ENCODE data around the gene UBA1. TPM values are rescaled to one million over a fixed set of nuclear protein-coding genes. Genes with fewer than 3 reads are reported as not detected.

Gene UBA1
- polyA plus RNA-seq (2013, experiment 1 of 2) = 178 TPM
- 197 TPM for polyA plus RNA-seq (2013, experiment 2 of 2)

DNA sequence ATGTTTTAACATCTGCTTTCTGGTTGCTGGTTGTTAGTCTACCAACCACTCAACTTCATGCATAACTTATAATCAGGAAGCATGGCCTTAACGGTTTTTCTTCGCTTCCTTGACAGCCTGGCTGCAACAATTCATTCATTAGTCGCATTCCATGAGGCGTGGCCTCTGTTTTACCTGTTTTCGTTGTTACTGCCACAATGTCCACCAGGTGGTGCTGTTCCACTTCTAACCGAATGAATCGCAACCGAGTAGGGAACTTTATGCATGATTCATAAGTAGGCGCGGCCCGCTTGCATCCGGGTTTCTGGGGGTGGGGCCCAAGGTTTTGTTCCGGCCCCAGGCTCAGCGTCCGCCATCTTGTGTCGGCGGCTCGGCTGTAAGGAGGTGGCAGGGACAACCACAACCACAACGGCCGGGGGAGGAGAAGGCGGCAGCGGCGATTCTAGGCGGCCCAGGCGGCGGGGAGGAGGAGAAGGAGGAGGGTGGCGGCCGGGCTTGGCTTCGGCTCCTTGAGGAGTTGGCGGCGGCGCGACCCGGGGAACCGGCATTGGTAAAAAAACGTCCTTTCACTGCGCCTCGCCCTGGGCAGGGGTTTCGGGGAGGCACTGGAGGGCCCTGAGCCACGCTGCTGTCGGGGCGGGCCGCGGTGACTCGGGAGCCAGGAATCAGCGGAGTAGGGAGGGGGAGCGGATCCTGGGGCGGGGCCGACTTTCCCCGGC is at the start of gene UBA1:
Gene UBA1 (plus strand): TSS at position 355 of the 719 bp plus-strand sequence. CDS start 4,974 bp downstream, outside the sequence.
- WGBS = 2% methylated on average over 50 of the region's 50 CpGs
- H3K9ac ChIP-seq (ENCODE audit: low read depth, low read length) = peak within 1 kb of the TSS; percentile 97
- peak within 1 kb of the TSS; percentile 94 for H3K4me3 ChIP-seq (ENCODE audit: low read length)
- peaks cover 33% of the 10 kb centered on the region for H3K36me3 ChIP-seq (ENCODE audit: insufficient read depth, low read length)
- peaks cover 6% of the 10 kb centered on the region; the same call in 1 of the 2 replicates for H3K27me3 ChIP-seq (ENCODE audit: insufficient read depth, low read length)
- no peaks in the 10 kb centered on the region for H3K9me3 ChIP-seq (ENCODE audit: insufficient read depth, low read depth, low read length)
- peak within 1 kb of the TSS; percentile 90 for H3K27ac ChIP-seq (ENCODE audit: low read depth, low read length)
- peaks cover 21% of the 10 kb centered on the region; the same call in 1 of the 2 replicates for H3K4me1 ChIP-seq (ENCODE audit: insufficient read depth, low read length)

DNA sequence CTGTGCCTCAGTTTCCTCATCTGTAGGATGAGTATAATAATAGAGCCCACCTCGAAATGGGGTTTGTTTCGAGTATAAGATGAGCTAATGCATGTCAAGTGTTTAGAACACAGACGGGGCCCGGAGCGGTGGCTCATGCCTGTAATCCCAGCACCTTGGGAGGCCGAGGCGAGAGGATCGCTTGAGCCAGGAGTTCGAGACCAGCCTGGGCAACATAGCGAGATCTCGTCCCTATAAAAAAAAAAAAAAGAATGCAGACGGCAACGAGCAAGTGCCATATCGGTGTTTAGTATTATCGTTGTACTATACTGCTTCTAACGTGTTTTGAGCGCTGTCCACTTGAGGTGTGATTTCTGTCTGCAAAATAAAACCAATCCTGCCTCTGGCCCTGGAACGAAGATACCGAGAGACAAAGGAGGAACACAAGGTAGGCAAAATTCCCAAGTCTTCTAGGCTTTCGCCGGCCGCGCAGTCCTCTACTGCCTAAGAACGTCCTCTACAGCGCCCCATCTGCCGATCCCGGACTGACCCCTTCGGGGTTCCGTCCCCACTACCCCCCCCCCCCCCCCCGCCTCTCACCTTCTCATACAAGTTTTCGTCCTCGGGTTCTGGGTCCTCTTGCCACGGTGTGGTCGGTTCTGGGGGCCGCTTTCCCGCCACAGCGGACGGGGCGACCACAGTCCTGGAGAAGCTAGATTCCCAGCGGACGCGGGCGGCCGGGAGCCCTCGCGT is 49.6 kb upstream of the UBA1 start:
- H3K4me1 ChIP-seq (ENCODE audit: insufficient read depth, low read length) = 0 out of 2 replicates have a peak, but pooled peaks cover 5% of the 10 kb centered on the region
- H3K9ac ChIP-seq (ENCODE audit: low read depth, low read length) = peak overlapping the region; percentile 95
- no peaks in the 10 kb centered on the region for H3K27me3 ChIP-seq (ENCODE audit: insufficient read depth, low read length)
- no peaks in the 10 kb centered on the region for H3K9me3 ChIP-seq (ENCODE audit: insufficient read depth, low read depth, low read length)
- peak overlapping the region; percentile 97 for H3K27ac ChIP-seq (ENCODE audit: low read depth, low read length)
- peaks cover 24% of the 10 kb centered on the region for H3K36me3 ChIP-seq (ENCODE audit: insufficient read depth, low read length)
- WGBS = 8% methylated on average over 43 of the region's 46 CpGs
- H3K4me3 ChIP-seq (ENCODE audit: low read length) = peak overlapping the region; percentile 98

DNA sequence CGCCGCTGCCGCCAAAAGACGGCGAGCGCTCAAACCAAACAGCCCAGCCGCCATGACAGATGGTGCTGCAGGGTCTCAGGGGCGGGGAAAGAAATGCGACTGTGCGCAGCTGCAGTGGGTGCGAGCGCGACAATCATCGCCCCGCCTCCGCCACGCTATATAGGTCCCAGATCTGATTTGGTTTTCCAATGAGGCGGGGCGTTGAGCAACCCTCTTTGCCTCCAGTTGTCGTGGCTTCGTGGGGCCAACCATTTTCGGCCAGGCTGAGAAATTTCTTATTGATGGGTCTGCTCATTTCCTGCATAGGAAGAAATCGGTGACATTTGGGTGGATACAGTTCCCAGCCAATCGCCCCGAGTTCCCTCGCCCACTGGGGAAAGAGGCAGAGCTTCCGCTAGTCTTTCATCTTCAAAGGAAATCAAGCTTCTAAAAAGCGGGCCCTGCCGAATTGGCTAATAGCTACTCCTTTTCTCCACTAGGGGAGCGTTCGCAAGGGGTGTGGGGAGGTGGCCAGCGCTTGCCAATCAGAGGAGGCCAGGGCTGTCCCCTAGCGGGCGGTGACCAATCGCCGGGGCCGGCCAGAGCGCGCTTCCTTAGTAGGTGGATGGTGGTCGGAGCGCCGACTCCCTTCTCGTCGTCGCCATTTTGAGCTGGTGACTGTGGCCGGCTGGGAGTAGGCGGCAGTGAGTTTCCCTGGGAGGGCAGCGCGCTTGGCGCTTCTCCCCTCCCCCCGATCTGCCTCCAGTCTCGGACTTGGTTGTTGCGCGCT is 48.8 kb upstream of the UBA1 start, which contains the start of the genes NDUFB11 and RBM10:
Gene NDUFB11 (minus strand): TSS at position 77 of the 769 bp plus-strand sequence. CDS start 23 bp downstream, at position 54.
Gene RBM10 (plus strand): TSS at position 596 of the 769 bp plus-strand sequence. CDS start 2,261 bp downstream, outside the sequence.
- H3K27ac ChIP-seq (ENCODE audit: low read depth, low read length) = peak within 1 kb of the TSS; percentile 97
- no peaks in the 10 kb centered on the region for H3K27me3 ChIP-seq (ENCODE audit: insufficient read depth, low read length)
- peak within 1 kb of the TSS; percentile 98 for H3K4me3 ChIP-seq (ENCODE audit: low read length)
- peaks cover 25% of the 10 kb centered on the region for H3K36me3 ChIP-seq (ENCODE audit: insufficient read depth, low read length)
- no peaks in the 10 kb centered on the region for H3K9me3 ChIP-seq (ENCODE audit: insufficient read depth, low read depth, low read length)
- peak within 1 kb of the TSS; percentile 95 for H3K9ac ChIP-seq (ENCODE audit: low read depth, low read length)
- 1% methylated on average over 50 of the region's 54 CpGs for WGBS
- 0 out of 2 replicates have a peak, but pooled peaks cover 5% of the 10 kb centered on the region for H3K4me1 ChIP-seq (ENCODE audit: insufficient read depth, low read length)

DNA sequence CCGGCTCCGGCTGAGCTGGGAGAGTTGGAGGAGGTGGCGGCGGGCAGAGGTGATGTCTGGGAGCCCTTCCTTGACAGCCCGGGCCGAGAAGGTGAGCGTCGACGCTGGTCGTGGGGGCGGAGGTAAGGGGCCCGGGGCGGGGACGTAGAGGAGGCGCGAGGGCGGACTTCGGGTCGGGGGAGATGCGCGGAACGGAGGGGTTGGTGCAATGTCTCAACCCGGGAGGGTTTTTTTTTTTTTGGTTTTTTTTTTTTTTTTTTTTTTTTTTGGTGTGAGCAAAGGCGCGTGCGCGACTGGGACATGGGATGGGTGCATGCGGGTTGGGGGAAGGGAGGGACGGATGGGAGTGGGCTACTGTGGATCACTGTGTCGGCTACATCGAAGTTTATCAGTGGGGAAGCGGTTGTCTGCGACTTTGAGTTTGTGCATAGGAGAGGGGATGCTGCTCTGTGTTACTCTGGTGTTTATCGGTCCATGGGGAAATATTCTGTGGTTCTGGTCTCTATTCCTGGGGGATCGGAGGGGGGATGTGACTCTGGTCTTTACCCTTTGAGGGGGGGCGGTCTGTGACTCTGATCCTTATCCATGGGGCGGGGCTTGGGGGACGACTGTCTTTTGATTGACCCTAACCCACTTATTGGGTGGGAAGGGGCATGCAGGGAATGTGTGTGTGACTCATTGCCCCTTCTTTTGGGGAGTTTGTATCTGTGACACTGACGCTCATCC is 48.1 kb upstream of the UBA1 start:
- no peaks in the 10 kb centered on the region for H3K27me3 ChIP-seq (ENCODE audit: insufficient read depth, low read length)
- H3K27ac ChIP-seq (ENCODE audit: low read depth, low read length) = peak overlapping the region; percentile 97
- peak overlapping the region; percentile 95 for H3K9ac ChIP-seq (ENCODE audit: low read depth, low read length)
- 0 out of 2 replicates have a peak, but pooled peaks cover 5% of the 10 kb centered on the region for H3K4me1 ChIP-seq (ENCODE audit: insufficient read depth, low read length)
- 1% methylated on average over 39 of the region's 39 CpGs for WGBS
- H3K9me3 ChIP-seq (ENCODE audit: insufficient read depth, low read depth, low read length) = no peaks in the 10 kb centered on the region
- H3K36me3 ChIP-seq (ENCODE audit: insufficient read depth, low read length) = peaks cover 25% of the 10 kb centered on the region
- peak overlapping the region; percentile 98 for H3K4me3 ChIP-seq (ENCODE audit: low read length)

DNA sequence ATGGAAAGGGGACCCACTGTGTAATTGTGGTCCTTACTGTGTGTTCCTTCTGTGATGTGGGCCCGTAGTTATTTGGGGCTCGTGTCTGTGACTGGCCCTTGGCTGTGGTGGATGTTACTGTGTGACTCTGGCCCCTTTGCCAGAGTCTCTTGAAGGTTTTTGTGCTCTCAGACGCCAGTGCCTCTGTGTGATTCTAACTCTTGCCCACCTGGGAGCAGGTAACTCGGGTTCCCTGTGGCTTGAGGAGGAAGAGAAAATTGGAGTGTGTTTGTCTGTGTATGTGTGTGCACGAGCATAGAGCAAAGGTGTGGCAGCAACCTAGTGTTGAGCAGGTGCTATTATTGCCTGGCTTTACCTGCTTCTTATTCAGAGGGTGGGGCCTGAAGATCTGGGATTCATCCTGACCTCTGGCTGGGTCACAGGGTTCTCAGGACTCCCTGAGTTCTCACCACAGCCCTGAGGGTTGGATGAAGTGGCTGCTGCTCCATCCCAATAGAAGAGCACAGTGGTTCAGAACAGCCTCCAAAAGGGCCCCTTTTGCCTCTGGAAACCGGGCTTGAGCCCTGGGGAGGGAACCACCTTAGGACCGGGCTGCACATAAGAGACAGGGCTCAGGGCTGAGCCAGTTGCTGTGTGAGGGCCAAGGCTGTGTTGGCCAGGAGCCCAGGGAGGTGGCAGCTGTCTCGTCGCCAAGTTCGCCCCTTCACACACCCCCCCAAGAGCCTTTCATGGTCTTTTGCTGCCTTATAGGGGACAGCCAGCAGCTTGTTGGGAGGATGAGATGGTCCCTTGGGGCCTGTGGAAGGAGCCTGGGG is 47.3 kb upstream of the UBA1 start:
- Histone ChIP-seq H3K27ac (ENCODE audit: low read depth, low read length) (no peak overlapping the region), H3K4me3 (ENCODE audit: low read length) (peak overlapping the region; percentile 98), H3K36me3 (ENCODE audit: insufficient read depth, low read length) (peaks cover 29% of the 10 kb centered on the region), H3K4me1 (ENCODE audit: insufficient read depth, low read length) (0 out of 2 replicates have a peak, but pooled peaks cover 5% of the 10 kb centered on the region), H3K9me3 (ENCODE audit: insufficient read depth, low read depth, low read length) (no peaks in the 10 kb centered on the region), H3K9ac (ENCODE audit: low read depth, low read length) (peak overlapping the region; percentile 95), H3K27me3 (ENCODE audit: insufficient read depth, low read length) (no peaks in the 10 kb centered on the region)
- WGBS = 19% methylated on average over 7 of the region's 10 CpGs

DNA sequence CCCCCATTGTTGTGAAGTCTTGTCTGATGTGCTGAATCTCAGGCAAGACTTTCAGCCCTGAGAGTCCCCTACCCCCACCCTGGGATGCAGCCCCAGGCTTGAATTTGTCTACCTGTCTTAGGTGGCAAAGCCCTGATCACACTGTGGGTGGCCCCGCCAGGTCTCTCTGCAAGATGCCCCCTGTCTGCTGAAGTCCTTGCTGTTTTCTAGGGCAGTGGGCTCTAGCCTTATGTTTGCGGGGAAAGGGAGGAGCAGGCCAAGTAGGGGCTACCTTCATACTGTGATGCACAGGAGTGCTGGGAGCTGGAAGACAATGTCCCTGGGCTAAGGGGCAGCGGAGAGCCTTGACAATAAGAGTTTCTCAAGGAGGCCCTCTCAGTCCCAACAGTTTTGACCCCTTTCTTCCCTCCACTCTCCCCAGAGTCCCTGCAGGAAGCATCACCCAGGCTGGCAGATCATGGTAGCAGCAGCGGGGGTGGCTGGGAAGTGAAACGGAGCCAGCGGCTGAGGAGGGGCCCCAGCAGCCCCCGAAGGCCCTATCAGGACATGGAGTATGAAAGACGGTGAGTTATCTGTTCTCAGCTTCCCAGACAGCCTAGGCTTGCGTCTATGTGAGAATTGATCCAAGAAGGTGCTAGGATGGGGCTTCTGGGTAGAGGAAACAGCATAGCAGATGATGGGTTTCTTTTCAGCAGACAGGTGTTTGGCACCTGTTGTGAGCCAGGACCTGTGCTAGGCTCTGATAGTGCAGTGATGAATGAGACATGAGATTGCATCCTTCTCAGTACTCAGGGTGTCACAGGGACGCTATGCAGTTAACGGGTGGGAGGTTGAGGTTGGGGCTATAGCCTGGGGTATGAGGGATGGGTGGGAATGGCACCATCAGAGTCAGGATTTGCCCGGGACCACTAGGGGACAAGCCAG is 46.4 kb upstream of the UBA1 start:
- WGBS = 88% methylated on average over 12 of the region's 12 CpGs
- H3K9ac ChIP-seq (ENCODE audit: low read depth, low read length) = no peak overlapping the region
- peaks cover 32% of the 10 kb centered on the region for H3K36me3 ChIP-seq (ENCODE audit: insufficient read depth, low read length)
- H3K4me1 ChIP-seq (ENCODE audit: insufficient read depth, low read length) = 0 out of 2 replicates have a peak, but pooled peaks cover 5% of the 10 kb centered on the region
- no peaks in the 10 kb centered on the region for H3K27me3 ChIP-seq (ENCODE audit: insufficient read depth, low read length)
- H3K9me3 ChIP-seq (ENCODE audit: insufficient read depth, low read depth, low read length) = no peaks in the 10 kb centered on the region
- H3K27ac ChIP-seq (ENCODE audit: low read depth, low read length) = no peak overlapping the region
- H3K4me3 ChIP-seq (ENCODE audit: low read length) = peak overlapping the region; percentile 98

DNA sequence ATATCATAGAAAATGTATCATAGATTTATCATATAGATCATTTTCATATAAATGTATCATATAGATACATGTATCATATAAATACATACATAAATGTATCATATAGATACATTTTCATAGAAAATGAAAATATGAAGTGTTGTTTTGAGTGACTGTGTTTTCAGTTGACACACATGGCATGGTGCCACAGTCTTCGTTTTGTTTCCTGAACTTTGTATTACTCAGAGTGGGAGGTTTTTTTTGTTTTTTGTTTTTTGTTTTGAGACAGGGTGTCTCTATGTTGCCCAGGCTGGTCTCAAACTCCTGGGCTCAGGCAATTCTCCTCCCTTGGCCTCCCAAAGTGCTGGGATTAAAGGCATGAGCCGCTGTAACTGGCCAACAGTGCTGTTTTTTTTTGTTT is 44.7 kb upstream of the UBA1 start:
- H3K36me3 ChIP-seq (ENCODE audit: insufficient read depth, low read length) = peaks cover 33% of the 10 kb centered on the region
- no peak overlapping the region for H3K4me3 ChIP-seq (ENCODE audit: low read length)
- no peaks in the 10 kb centered on the region for H3K9me3 ChIP-seq (ENCODE audit: insufficient read depth, low read depth, low read length)
- H3K27ac ChIP-seq (ENCODE audit: low read depth, low read length) = no peak overlapping the region
- H3K27me3 ChIP-seq (ENCODE audit: insufficient read depth, low read length) = no peaks in the 10 kb centered on the region
- WGBS = 94% methylated on average over 2 of the region's 2 CpGs
- 0 out of 2 replicates have a peak, but pooled peaks cover 5% of the 10 kb centered on the region for H3K4me1 ChIP-seq (ENCODE audit: insufficient read depth, low read length)
- no peak overlapping the region for H3K9ac ChIP-seq (ENCODE audit: low read depth, low read length)

DNA sequence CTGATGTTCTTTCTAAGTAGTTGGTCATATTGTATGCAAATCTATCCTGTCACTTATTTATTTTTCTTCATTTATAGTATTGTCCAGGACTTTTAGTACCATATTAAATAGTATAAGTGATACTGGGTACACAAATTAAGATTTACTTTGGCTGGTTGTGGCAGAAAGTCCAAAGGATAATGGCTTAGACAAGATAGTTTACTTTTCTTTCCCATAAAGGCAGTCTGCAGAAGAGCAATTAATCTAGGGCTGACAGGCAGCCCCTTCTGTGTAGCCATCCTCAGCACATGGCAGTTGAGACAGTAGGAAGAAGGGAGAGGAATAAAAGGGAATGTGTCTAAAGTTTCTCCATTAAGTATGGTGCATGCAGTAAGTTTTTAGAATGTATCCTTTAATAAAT is 42.2 kb upstream of the UBA1 start:
- no peak overlapping the region for H3K4me3 ChIP-seq (ENCODE audit: low read length)
- 0 out of 2 replicates have a peak, but pooled peaks cover 4% of the 10 kb centered on the region for H3K4me1 ChIP-seq (ENCODE audit: insufficient read depth, low read length)
- H3K9ac ChIP-seq (ENCODE audit: low read depth, low read length) = no peak overlapping the region
- H3K9me3 ChIP-seq (ENCODE audit: insufficient read depth, low read depth, low read length) = no peaks in the 10 kb centered on the region
- H3K27ac ChIP-seq (ENCODE audit: low read depth, low read length) = no peak overlapping the region
- H3K36me3 ChIP-seq (ENCODE audit: insufficient read depth, low read length) = peaks cover 48% of the 10 kb centered on the region
- H3K27me3 ChIP-seq (ENCODE audit: insufficient read depth, low read length) = no peaks in the 10 kb centered on the region
